ENCODE data around the gene ADIPOR1.
A peak's percentile ranks its signal among the peaks of the same experiment; 100 is the strongest.

ADIPOR1 gene

DNA sequence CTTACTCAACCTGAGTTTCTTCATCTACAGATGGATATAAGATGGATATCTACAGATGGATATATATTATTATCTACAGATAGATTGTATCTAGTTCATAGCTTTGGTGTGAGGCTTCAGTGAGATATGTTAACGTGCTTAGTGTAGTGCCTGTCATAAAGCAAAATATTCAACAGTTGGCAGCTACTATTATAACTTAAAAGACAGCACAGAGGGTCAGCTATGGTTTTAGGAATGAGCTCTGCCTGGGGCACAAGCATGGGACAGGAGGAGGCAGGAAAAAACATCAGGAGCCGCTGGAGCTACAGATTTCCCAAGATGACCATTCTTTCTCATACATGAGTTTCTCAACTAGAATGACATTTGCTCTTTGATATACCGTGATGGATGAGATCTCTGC is 10.2 kb upstream of the ADIPOR1 start:
- H3K27ac ChIP-seq = no peak overlapping the region

DNA sequence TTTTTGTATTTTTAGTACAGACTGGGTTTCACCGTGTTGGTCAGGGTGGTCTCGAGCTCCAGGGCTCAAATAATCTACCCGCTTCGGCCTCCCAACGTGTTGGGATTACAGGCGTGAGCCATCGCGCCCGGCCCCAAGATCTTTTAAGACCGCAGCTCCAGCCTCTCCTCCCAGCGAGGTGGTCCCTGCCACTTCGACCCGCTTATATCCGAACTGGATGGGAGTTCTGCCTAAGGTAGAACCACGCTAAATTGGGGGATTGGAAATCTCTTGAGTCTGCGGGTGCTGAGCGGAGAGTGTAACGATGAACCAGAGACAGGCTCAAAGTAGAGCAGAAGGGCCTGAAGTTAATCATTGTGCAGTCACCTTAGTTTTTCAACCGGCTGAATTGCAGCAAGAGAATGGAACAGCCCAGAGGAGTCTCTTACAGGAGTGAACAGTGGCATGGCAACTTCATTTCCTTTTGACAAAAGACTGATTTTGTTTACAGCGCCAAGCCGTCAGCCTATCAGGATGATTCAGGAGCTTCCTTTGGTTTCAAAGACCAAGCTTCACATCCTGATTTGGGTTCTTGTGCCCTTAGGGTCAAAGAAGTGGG is 9.7 kb upstream of the ADIPOR1 start:
- TF ChIP-seq, protein P1, sequence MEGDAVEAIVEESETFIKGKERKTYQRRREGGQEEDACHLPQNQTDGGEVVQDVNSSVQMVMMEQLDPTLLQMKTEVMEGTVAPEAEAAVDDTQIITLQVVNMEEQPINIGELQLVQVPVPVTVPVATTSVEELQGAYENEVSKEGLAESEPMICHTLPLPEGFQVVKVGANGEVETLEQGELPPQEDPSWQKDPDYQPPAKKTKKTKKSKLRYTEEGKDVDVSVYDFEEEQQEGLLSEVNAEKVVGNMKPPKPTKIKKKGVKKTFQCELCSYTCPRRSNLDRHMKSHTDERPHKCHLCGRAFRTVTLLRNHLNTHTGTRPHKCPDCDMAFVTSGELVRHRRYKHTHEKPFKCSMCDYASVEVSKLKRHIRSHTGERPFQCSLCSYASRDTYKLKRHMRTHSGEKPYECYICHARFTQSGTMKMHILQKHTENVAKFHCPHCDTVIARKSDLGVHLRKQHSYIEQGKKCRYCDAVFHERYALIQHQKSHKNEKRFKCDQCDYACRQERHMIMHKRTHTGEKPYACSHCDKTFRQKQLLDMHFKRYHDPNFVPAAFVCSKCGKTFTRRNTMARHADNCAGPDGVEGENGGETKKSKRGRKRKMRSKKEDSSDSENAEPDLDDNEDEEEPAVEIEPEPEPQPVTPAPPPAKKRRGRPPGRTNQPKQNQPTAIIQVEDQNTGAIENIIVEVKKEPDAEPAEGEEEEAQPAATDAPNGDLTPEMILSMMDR (IDR thresholded peaks at IDR 0.05) = no peak
- no peak for TF ChIP-seq ZFX (IDR thresholded peaks at IDR 0.05; ENCODE audit: borderline replicate concordance)
- H3K27ac ChIP-seq = peak overlapping the region; percentile 55

More for the DNA sequence above, 10.2 kb upstream of the ADIPOR1 start:
- TF ChIP-seq, protein P1 (IDR thresholded peaks at IDR 0.05) = no peak
- no peak for TF ChIP-seq ZFX (IDR thresholded peaks at IDR 0.05; ENCODE audit: borderline replicate concordance)

DNA sequence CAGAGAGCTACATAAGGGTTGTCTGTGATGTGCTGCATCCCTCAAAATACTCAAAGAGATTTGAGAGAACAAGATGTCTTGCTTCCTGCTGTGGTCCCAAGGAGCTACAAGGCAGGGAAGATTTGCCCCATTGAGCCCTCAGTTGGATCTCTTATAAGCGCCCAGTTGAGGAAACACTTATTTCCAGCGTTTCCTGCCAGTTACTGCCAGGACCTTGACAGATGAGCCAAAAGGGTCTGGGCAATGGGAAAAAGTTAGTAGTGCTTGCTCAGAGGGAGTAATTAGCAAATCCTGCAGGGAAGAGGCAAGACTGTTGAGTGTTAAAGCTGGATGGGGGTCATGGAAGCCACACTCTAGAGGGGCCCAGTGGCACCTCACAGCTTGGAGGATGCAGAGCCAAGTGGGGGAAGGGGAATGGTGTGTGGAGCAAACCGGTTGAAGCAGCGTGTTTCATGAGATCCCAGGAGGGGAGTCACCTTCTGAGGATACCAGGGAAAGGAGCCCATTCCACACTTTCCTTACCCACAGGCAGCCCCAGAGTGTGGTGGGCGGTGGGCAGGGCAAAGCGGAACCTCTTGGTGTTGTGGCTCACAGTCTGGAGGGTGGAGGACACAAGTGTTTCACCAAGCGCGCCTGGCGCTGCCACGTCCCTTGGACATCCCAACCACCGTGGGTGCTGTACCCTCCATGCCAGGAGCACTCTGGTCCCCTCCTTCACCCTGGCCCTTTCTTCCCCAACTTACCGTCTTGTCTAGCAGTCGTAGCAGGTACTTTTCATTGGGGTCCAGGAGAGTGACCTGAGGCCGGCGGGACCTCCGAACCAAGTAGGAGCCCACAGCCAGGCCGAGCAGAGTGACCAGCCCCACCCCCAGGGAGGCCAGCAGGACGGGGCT is 8.1 kb upstream of the ADIPOR1 start:
- H3K27ac ChIP-seq = peak overlapping the region; percentile 55
- TF ChIP-seq, protein P1 (IDR thresholded peaks at IDR 0.05) = no peak

DNA sequence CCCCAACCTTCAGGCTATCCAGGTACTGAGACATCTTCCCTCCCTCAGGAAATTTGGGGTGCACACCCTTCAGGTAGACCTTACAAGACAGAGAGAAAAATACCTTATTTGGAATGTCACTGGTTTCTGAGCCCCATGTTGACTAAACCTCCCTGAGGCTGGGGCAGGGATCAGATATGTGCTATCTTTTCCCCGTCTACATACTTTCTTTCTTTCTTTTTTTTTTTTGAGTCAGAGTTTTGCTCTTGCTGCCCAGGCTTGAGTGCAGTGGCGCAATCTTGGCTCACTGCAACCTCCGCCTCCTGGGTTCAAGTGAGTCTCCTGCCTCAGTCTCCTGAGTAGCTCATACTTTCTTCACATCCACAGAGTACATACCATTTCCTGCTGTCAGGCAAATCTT is 7.3 kb upstream of the ADIPOR1 start:
- no peak for TF ChIP-seq ZFX (IDR thresholded peaks at IDR 0.05; ENCODE audit: borderline replicate concordance)
- TF ChIP-seq, protein P1 (IDR thresholded peaks at IDR 0.05) = no peak
- H3K27ac ChIP-seq = no peak overlapping the region

DNA sequence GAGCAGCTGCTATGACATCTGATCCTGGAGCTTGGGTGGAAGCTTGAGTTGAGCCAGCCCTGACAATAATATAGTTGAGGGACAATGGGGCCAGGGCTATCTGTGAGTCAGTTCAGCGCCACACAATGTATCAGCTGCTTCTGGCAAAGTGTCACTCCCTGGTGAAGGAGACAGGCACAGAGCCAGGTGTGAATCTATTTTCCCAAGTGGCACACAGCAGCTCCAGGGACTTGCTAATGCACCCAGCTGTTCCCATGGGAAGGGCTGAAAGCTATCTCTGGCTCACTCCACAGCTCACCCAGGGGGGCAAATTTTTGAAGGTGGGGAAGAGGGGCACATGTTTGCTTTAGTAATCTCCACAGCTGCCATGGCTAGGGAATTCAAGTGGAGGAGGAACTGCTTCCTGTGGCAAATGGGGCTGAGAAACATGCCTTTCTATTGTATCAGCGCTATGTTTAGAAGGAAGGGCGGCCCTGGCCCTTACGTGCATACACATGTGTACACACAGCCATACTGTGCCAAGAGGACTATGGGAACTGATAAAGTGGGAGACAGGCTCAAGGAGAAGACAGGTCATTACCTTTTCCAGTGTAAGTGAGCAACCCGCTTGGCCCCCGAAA is 6.8 kb upstream of the ADIPOR1 start:
- no peak overlapping the region for H3K27ac ChIP-seq
- no peak for TF ChIP-seq ZFX (IDR thresholded peaks at IDR 0.05; ENCODE audit: borderline replicate concordance)
- TF ChIP-seq, protein P1 (IDR thresholded peaks at IDR 0.05) = no peak

DNA sequence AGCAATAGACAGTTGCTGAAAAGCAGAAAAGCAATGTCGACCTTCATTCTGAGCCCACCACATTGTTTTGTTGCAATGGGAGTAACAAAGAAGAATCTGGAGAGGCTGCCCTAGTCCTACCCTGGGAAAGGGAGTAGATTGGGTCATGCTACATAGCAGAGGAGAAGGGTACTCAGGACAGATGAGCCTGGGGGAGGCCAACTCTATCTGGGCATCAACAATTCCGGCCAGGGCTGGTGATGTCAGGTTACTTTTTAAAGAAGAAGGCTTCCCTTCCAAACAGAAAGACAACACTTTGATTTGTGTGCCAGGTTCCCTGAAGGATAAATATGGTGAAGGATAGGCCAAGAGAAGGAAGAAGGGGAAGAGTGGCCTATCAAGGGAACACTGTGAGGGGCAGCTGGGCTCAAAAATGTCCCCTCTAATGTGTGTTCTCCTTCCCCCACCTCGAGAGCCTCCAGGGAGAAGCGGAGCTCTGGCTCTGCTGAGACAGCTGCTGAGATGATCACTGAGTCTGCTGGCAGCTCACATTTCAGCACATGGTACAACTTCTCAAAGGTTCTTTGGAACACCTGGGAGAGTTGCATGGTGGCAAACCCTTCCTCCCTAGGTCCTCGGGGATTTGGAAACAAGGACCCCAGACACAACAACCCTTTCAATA is 3.2 kb upstream of the ADIPOR1 start:
- TF ChIP-seq, protein P1 (IDR thresholded peaks at IDR 0.05) = no peak
- no peak for TF ChIP-seq ZFX (IDR thresholded peaks at IDR 0.05; ENCODE audit: borderline replicate concordance)

More for the DNA sequence above, 3.2 kb upstream of the ADIPOR1 start:
- H3K27ac ChIP-seq = no peak overlapping the region
